ENCODE results near the gene DDAH1.

Gene DDAH1

DNA sequence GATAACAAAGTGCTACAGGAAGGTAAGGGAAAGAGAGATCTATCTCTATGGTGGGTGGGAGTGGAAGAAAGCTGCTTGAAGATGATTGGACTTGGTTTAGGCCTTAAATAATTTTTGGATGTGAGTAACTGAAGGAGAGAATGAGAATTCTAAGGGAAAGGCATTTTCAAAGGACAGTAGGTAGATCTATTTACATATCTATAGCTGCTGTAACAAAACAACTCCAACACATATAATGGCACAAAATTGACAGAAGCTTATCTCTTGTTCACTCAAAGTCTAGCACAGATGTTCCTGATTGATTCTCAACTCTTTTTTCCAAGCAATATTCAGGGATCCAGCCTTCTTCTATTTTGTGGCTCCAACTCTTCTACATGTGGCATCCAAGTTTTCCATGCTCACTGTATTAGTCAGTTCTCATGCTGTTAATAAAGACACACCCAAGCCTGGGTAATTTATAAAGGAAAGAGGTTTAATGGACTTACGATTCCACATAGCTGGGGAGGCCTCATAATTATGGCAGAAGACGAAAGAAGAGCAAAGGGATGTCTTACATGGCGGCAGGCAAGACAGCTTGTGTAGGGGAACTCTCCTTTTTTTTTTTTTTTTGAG, 3.1 kb upstream of the DDAH1 start:
- Histone ChIP-seq H3K36me3 (0 out of 2 replicates have a peak, but pooled peaks cover 3% of the 10 kb centered on the region), H3K9me3 (ENCODE audit: severe bottlenecking) (no peaks in the 10 kb centered on the region), H3K4me3 (ENCODE audit: low read depth, low read length) (no peak overlapping the region), H3K27ac (no peak overlapping the region), H3K27me3 (ENCODE audit: insufficient read depth, low read depth, severe bottlenecking) (no peaks in the 10 kb centered on the region)
- TF ChIP-seq, protein P1, sequence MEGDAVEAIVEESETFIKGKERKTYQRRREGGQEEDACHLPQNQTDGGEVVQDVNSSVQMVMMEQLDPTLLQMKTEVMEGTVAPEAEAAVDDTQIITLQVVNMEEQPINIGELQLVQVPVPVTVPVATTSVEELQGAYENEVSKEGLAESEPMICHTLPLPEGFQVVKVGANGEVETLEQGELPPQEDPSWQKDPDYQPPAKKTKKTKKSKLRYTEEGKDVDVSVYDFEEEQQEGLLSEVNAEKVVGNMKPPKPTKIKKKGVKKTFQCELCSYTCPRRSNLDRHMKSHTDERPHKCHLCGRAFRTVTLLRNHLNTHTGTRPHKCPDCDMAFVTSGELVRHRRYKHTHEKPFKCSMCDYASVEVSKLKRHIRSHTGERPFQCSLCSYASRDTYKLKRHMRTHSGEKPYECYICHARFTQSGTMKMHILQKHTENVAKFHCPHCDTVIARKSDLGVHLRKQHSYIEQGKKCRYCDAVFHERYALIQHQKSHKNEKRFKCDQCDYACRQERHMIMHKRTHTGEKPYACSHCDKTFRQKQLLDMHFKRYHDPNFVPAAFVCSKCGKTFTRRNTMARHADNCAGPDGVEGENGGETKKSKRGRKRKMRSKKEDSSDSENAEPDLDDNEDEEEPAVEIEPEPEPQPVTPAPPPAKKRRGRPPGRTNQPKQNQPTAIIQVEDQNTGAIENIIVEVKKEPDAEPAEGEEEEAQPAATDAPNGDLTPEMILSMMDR (IDR thresholded peaks at IDR 0.05; ENCODE audit: low read depth, low read length), result no peak
- DNase-seq, result no peak

DNA sequence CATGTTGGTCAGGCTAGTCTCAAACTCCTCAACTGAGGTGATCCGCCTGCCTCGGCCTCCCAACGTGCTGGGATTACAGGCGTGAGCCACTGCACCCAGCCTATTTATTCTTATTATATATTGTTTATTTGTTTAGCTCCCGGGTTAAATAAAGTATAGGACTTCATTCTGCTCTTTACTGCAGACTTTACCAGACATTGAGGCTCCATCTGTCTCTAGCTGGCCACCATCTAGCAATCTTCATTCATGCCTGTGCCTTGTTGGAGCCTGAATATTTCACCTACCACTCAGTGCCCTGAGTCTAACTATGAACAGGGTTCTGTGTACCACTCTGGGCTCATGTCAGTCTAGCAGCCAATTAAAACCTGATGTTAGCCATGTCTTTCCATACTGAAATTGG, 2.1 kb upstream of the DDAH1 start:
- TF ChIP-seq, protein P1 (IDR thresholded peaks at IDR 0.05; ENCODE audit: low read depth, low read length), result no peak
- H3K4me3 ChIP-seq (ENCODE audit: low read depth, low read length), result no peak overlapping the region
- DNase-seq, result no peak

DNA sequence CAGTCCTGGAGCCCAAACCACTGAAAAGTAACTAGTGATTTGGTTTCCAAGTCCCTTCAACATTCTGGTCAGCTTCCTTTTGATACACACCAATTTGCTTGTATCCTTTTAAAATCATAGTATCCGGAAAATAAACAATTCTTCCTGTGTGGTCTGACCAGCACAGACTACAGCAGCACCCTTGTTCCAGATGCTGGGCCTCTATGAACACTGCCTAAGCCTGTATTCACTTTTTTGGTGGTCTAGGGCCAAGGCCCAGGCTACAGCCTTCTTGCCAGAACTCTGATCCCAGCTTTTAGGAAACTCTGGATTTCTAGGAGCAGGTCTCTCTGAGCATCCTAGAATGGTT, 801 bp upstream of the DDAH1 start:
- Histone ChIP-seq H3K36me3 (0 out of 2 replicates have a peak, but pooled peaks cover 3% of the 10 kb centered on the region), H3K4me3 (ENCODE audit: low read depth, low read length) (peak overlapping the region; percentile 70; the same call in 1 of the 2 replicates), H3K9me3 (ENCODE audit: severe bottlenecking) (no peaks in the 10 kb centered on the region), H3K27me3 (ENCODE audit: insufficient read depth, low read depth, severe bottlenecking) (no peaks in the 10 kb centered on the region), H3K27ac (no peak overlapping the region)
- no peak for DNase-seq
- TF ChIP-seq, protein P1 (IDR thresholded peaks at IDR 0.05; ENCODE audit: low read depth, low read length), result no peak

More for the DNA sequence above, 2.1 kb upstream of the DDAH1 start:
- Histone ChIP-seq H3K36me3 (0 out of 2 replicates have a peak, but pooled peaks cover 3% of the 10 kb centered on the region), H3K9me3 (ENCODE audit: severe bottlenecking) (no peaks in the 10 kb centered on the region), H3K27ac (no peak overlapping the region), H3K27me3 (ENCODE audit: insufficient read depth, low read depth, severe bottlenecking) (no peaks in the 10 kb centered on the region)

DNA sequence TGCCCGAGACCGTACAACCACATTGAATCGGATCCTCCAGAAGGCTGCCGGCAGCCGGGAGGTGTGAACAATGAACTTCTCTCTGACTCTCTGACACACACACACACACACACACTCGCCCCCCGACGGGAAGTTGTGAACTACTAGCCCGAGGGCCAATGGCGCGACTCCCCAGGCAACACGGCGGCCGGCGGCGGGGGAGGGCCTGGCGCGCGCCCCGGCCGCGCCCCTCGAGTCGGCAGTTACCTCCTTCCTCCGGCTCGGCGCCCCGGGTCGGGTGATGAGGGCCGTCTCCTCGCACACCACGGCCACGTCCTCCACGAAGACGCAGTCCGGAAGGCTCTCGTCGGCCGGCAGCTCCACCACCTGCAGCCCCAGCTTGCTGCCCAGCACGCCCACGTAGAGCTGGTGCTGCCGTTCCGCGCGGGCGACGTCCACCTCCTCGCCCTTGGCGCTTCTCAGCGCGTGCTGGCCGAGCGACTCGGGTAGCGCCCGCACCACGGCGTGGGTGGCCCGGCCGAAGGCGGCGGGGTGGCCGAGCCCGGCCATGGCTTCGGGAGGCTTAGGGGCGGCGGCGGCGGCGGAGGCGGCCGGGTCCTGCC, 361 bp downstream of the DDAH1 start:
- Histone ChIP-seq H3K4me3 (ENCODE audit: low read depth, low read length) (peak overlapping the region; percentile 70), H3K27ac (peak overlapping the region; percentile 74)
- peak; percentile 62 for DNase-seq

DNA sequence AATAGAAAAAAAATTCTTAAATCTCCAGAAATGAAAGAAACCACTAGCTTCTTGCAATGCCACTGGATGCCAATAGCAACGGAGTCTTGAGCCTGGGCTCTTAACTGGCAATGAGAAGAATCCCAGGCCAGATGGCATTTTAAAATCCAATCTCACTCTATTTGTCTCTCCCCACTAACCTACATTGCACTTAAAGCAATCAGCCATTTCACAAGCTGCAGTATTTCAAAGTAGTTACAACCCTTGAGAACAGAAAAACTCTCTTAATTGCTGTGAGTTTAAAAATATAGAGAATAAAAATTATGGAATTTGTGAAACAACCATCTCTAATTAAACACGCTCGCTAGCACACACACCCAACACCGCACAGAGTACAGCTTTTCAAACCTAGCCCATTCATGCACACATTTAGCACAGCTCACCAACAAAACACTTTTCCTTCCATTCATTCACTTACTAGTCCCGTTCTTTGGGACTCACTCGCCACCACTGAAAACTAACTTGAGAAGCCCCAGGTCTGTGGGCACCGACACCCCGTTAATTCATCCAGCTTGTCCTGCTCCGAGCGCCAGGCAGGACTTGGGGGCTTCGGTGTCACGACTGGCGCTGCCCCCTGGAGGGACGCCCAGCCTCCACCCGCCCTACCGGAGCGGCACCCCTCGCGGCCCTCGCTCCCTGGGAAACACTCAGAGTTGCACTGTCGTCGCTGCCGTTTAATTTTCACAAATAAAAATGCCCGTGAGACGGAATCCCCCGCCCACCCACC, 1.0 kb downstream of the DDAH1 start:
- Histone ChIP-seq H3K4me3 (ENCODE audit: low read depth, low read length) (peak overlapping the region; percentile 70), H3K9me3 (ENCODE audit: severe bottlenecking) (no peaks in the 10 kb centered on the region), H3K36me3 (0 out of 2 replicates have a peak, but pooled peaks cover 3% of the 10 kb centered on the region), H3K27ac (peak overlapping the region; percentile 74), H3K27me3 (ENCODE audit: insufficient read depth, low read depth, severe bottlenecking) (no peaks in the 10 kb centered on the region)
- TF ChIP-seq, protein P1 (IDR thresholded peaks at IDR 0.05; ENCODE audit: low read depth, low read length), result no peak
- DNase-seq, result peak; percentile 12

More for the DNA sequence above, 361 bp downstream of the DDAH1 start:
- Histone ChIP-seq H3K36me3 (0 out of 2 replicates have a peak, but pooled peaks cover 3% of the 10 kb centered on the region), H3K27me3 (ENCODE audit: insufficient read depth, low read depth, severe bottlenecking) (no peaks in the 10 kb centered on the region), H3K9me3 (ENCODE audit: severe bottlenecking) (no peaks in the 10 kb centered on the region)
- TF ChIP-seq, protein P1 (IDR thresholded peaks at IDR 0.05; ENCODE audit: low read depth, low read length), result no peak
